SK-N-SH (cell line): ENCODE data around the gene ASCC3. TPM values are rescaled to one million over a fixed set of nuclear protein-coding genes. Genes with fewer than 3 reads are reported as not detected.
A peak's percentile ranks its signal among the peaks of the same experiment; 100 is the strongest.

Experiments used
- CTCF ChIA-PET: fragments of 300-600, 350-600 bp; formaldehyde crosslinking; extraction: SDS; loops from one replicate; lab custom pipeline; 2021; lab: Yijun Ruan, JAX
- POLR2A ChIA-PET: fragments of 350-600 bp; sonication (Branson Sonifier 250); formaldehyde crosslinking; extraction: SDS; loops from one replicate; lab custom pipeline; 2020; ENCODE audit warnings: antibody characterized with exemption, inconsistent platforms; lab: Yijun Ruan, JAX
- DNase-seq: peaks from one replicate; pipeline ENCODE4 v3.0.0; 2012
- H2AFZ ChIP-seq: fragments of 200-600 bp; sonication (generic); 2 replicates; pipeline ENCODE4 v1.8.1; 2016; ENCODE audit warnings: antibody characterized with exemption, mild to moderate bottlenecking, low read depth
- H3F3A ChIP-seq: fragments of 200-600 bp; sonication (generic); replicated peaks from 2 replicates; pipeline ENCODE3; 2016; ENCODE audit warnings: antibody characterized with exemption, mild to moderate bottlenecking; ENCODE audit not compliant: insufficient read depth
- H3K27ac ChIP-seq, 2 experiments: fragments of 200-500 bp in 1 of 2; fragments of 200-600 bp in 1 of 2; sonication (Bioruptor generic) in 1 of 2; sonication (generic), shearing (Covaris generic) in 1 of 2; 2 replicates each; pipeline versions ENCODE4 v1.5.1 to v1.6.1; 2014 to 2016; ENCODE audit warnings: low read depth in 2 of 2, inconsistent platforms in 1 of 2, low read length in 1 of 2, mild to moderate bottlenecking in 1 of 2, mixed read lengths in 1 of 2
- H3K27me3 ChIP-seq: fragments of 200-600 bp; sonication (generic), shearing (Covaris generic); 2 replicates; pipeline ENCODE4 v1.6.1; 2016; ENCODE audit warnings: mixed run types; ENCODE audit not compliant: insufficient read depth
- H3K36me3 ChIP-seq, 2 experiments: fragments of 200-500 bp in 1 of 2; fragments of 200-600 bp in 1 of 2; sonication (Bioruptor generic) in 1 of 2; sonication (generic) in 1 of 2; replicated peaks in 1 of 2; 2 replicates each; pipeline versions ENCODE3 to v1.5.1; 2014 to 2016; ENCODE audit warnings: low read length in 1 of 2, mild to moderate bottlenecking in 1 of 2; ENCODE audit not compliant: insufficient read depth in 2 of 2, control insufficient read depth in 1 of 2
- H3K4me1 ChIP-seq, 2 experiments: fragments of 200-500 bp in 1 of 2; fragments of 200-600 bp in 1 of 2; sonication (Bioruptor generic) in 1 of 2; sonication (generic), shearing (Covaris generic) in 1 of 2; 2 replicates each; pipeline versions ENCODE4 v1.5.1 to v1.6.1; 2014 to 2016; ENCODE audit warnings: low read depth in 1 of 2, low read length in 1 of 2, mixed run types in 1 of 2; ENCODE audit not compliant: insufficient read depth in 2 of 2, control insufficient read depth in 1 of 2
- H3K4me2 ChIP-seq: fragments of 200-600 bp; sonication (generic), shearing (Covaris generic); 2 replicates; pipeline ENCODE4 v1.6.1; 2017; ENCODE audit warnings: mixed run types
- H3K4me3 ChIP-seq, 2 experiments: fragments of 200-500 bp in 1 of 2; fragments of 200-600 bp in 1 of 2; sonication (Bioruptor generic) in 1 of 2; sonication (generic), shearing (Covaris generic) in 1 of 2; 2 replicates each; pipeline versions ENCODE4 v1.5.1 to v1.8.1; 2014 to 2016; ENCODE audit warnings: low read depth in 2 of 2, inconsistent platforms in 1 of 2, low read length in 1 of 2, mild to moderate bottlenecking in 1 of 2, mixed read lengths in 1 of 2, moderate library complexity in 1 of 2
- H3K79me2 ChIP-seq: fragments of 200-600 bp; sonication (generic); 2 replicates; pipeline ENCODE4 v1.8.1; 2017; ENCODE audit warnings: mild to moderate bottlenecking; ENCODE audit not compliant: insufficient read depth
- H3K9ac ChIP-seq: fragments of 200-600 bp; sonication (generic); 2 replicates; pipeline ENCODE4 v1.6.1; 2017; ENCODE audit warnings: mixed run types
- H3K9me2 ChIP-seq: fragments of 200-600 bp; sonication (generic); 2 replicates; pipeline ENCODE4 v1.6.1; 2017; ENCODE audit warnings: mixed run types
- H3K9me3 ChIP-seq: fragments of 200-600 bp; sonication (generic); 2 replicates; pipeline ENCODE4 v1.6.1; 2017; ENCODE audit warnings: mixed run types, mild to moderate bottlenecking, moderate library complexity
- H4K20me1 ChIP-seq: fragments of 200-600 bp; sonication (generic); 2 replicates; pipeline ENCODE4 v1.6.1; 2017; ENCODE audit warnings: mild to moderate bottlenecking, mixed run types; ENCODE audit not compliant: insufficient read depth
- CHD2 ChIP-seq: fragments of 150-350 bp; IDR thresholded peaks from 2 replicates; pipeline ENCODE4 v1.6.1; 2018; ENCODE audit warnings: low read length; ENCODE audit not compliant: partially characterized antibody
- ELF1 ChIP-seq: IDR thresholded peaks from 2 replicates; pipeline ENCODE4 v1.4.0; 2012
- EZH2phosphoT487 ChIP-seq: fragments of 200-600 bp; sonication (generic); IDR thresholded peaks from 2 replicates; pipeline ENCODE4 v1.6.1; 2017; ENCODE audit warnings: low read depth, mixed run types, mild to moderate bottlenecking, antibody characterized with exemption, moderate library complexity, borderline replicate concordance
- FOSL2 ChIP-seq: IDR thresholded peaks from 2 replicates; pipeline ENCODE4 v1.4.0; 2012; ENCODE audit warnings: low read depth, mild to moderate bottlenecking, moderate library complexity, borderline replicate concordance
- FOXJ3 ChIP-seq: sonication (generic); formaldehyde crosslinking; IDR thresholded peaks from 2 replicates; pipeline ENCODE4 v1.5.1; 2020; ENCODE audit warnings: mild to moderate bottlenecking, missing genetic modification reagents
- FOXM1 ChIP-seq: IDR thresholded peaks from 2 replicates; pipeline ENCODE4 v1.4.0; 2012; ENCODE audit warnings: low read depth, mild to moderate bottlenecking
- GABPA ChIP-seq: IDR thresholded peaks from 2 replicates; pipeline ENCODE4 v1.4.0; 2012; ENCODE audit warnings: low read depth, mild to moderate bottlenecking
- GATA2 ChIP-seq: sonication (generic); formaldehyde crosslinking; IDR thresholded peaks from 2 replicates; pipeline ENCODE4 v1.5.0; 2020; ENCODE audit warnings: mild to moderate bottlenecking, missing genetic modification reagents
- JUND ChIP-seq: IDR thresholded peaks from 2 replicates; pipeline ENCODE4 v1.4.0; 2012
- MEF2A ChIP-seq: IDR thresholded peaks from 2 replicates; pipeline ENCODE4 v1.4.0; 2012; ENCODE audit warnings: low read depth, borderline replicate concordance
- NFIC ChIP-seq: IDR thresholded peaks from 2 replicates; pipeline ENCODE4 v1.4.0; 2012; ENCODE audit warnings: borderline replicate concordance
- NRF1 ChIP-seq: IDR thresholded peaks from 2 replicates; pipeline ENCODE4 v1.6.1; 2012; ENCODE audit warnings: low read depth, mild to moderate bottlenecking, low read length
- TAF1 ChIP-seq: IDR thresholded peaks from 2 replicates; pipeline ENCODE4 v1.6.1; 2012; ENCODE audit warnings: low read depth, mild to moderate bottlenecking, low read length, moderate library complexity, borderline replicate concordance
- TEAD4 ChIP-seq: IDR thresholded peaks from 2 replicates; pipeline ENCODE4 v1.4.0; 2012; ENCODE audit warnings: mild to moderate bottlenecking, borderline replicate concordance; ENCODE audit not compliant: insufficient read depth
- USF1 ChIP-seq: IDR thresholded peaks from 2 replicates; pipeline ENCODE4 v1.4.0; 2012; ENCODE audit warnings: low read depth, borderline replicate concordance
- USF2 ChIP-seq: fragments of 150-350 bp; IDR thresholded peaks from 2 replicates; pipeline ENCODE4 v1.6.1; 2017; ENCODE audit warnings: antibody characterized with exemption, low read length, low read depth, borderline replicate concordance
- YY1 ChIP-seq: IDR thresholded peaks from 2 replicates; pipeline ENCODE4 v1.4.0; 2012; ENCODE audit warnings: low read depth, mild to moderate bottlenecking
- WGBS: methylation state at CpG from one replicate; pipeline ENCODE4 v1.1.6; 2017; ENCODE audit warnings: low lambda C conversion rate; 5-methylcytosine and 5-hydroxymethylcytosine counted together
- polyA plus RNA-seq, 3 experiments: library from polyadenylated mRNA; depleted of rRNA; stranded (reverse); fragments of >200 nt; gene quantifications; 2 replicates each; pipeline ENCODE4 v1.2.3, GENCODE V29; 2012
- TF ChIP-seq, protein P1 (sequence below): IDR thresholded peaks from 2 replicates; pipeline ENCODE4 v1.6.1; 2012; ENCODE audit warnings: mild to moderate bottlenecking, low read depth, low read length, moderate library complexity
- TF ChIP-seq, protein P2 (sequence below): IDR thresholded peaks from 2 replicates; pipeline ENCODE4 v1.4.0; 2012; ENCODE audit warnings: low read depth
- TF ChIP-seq, protein P3 (sequence below): IDR thresholded peaks from 2 replicates; pipeline ENCODE4; 2012

ASCC3 gene
- polyA plus RNA-seq, 1 of the 3 experiments (the other 2 are of a cell fraction) = 17.9 TPM

GRCh38 chr6:100620085-100620840 lies 260.9 kb downstream of the ASCC3 start:
- Histone ChIP-seq H3K79me2 (no peaks in the 10 kb centered on the region), H3K9ac (no peak overlapping the region), H3K9me3 (no peaks in the 10 kb centered on the region), H3K27ac (peak overlapping the region in 1 of 2 experiments; percentile 42; a peak in 1 of 4 replicates), H3K36me3 (peaks cover 31 to 35% of the 10 kb centered on the region in 2 experiments), H3K9me2 (no peaks in the 10 kb centered on the region), H3K4me3 (no peak overlapping the region), H3F3A (peaks cover 13% of the 10 kb centered on the region), H3K4me1 (no peaks in the 10 kb centered on the region), H2AFZ (no peak overlapping the region), H4K20me1 (no peaks in the 10 kb centered on the region), H3K4me2 (no peak overlapping the region), H3K27me3 (no peaks in the 10 kb centered on the region)
- ChIA-PET POLR2A (no interaction called here), CTCF (no interaction called here)
- TF ChIP-seq USF2 (no peak), CHD2 (no peak), JUND (no peak), ELF1 (no peak), TAF1 (no peak), GABPA (no peak), FOXJ3 (CRISPR knock-in tag) (no peak), FOSL2 (0 out of 2 replicates have a peak, but pooled peaks have one; percentile 20), MEF2A (peak; percentile 61; the same call in 1 of the 2 replicates), NFIC (no peak), YY1 (no peak)
- TF ChIP-seq, protein P1, sequence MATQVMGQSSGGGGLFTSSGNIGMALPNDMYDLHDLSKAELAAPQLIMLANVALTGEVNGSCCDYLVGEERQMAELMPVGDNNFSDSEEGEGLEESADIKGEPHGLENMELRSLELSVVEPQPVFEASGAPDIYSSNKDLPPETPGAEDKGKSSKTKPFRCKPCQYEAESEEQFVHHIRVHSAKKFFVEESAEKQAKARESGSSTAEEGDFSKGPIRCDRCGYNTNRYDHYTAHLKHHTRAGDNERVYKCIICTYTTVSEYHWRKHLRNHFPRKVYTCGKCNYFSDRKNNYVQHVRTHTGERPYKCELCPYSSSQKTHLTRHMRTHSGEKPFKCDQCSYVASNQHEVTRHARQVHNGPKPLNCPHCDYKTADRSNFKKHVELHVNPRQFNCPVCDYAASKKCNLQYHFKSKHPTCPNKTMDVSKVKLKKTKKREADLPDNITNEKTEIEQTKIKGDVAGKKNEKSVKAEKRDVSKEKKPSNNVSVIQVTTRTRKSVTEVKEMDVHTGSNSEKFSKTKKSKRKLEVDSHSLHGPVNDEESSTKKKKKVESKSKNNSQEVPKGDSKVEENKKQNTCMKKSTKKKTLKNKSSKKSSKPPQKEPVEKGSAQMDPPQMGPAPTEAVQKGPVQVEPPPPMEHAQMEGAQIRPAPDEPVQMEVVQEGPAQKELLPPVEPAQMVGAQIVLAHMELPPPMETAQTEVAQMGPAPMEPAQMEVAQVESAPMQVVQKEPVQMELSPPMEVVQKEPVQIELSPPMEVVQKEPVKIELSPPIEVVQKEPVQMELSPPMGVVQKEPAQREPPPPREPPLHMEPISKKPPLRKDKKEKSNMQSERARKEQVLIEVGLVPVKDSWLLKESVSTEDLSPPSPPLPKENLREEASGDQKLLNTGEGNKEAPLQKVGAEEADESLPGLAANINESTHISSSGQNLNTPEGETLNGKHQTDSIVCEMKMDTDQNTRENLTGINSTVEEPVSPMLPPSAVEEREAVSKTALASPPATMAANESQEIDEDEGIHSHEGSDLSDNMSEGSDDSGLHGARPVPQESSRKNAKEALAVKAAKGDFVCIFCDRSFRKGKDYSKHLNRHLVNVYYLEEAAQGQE = no peak
- no peak for DNase-seq
- WGBS = 100% methylated on average over 3 of the region's 3 CpGs

- CTCF ChIA-PET = no interaction called here
- Histone ChIP-seq H2AFZ (no peak overlapping the region), H3K9me2 (no peaks in the 10 kb centered on the region), H3K4me1 (no peaks in the 10 kb centered on the region; a peak in 1 of 4 replicates), H4K20me1 (no peaks in the 10 kb centered on the region), H3F3A (peaks cover 17% of the 10 kb centered on the region), H3K27me3 (no peaks in the 10 kb centered on the region), H3K79me2 (no peaks in the 10 kb centered on the region), H3K36me3 (peaks cover 17 to 35% of the 10 kb centered on the region in 2 experiments), H3K4me2 (no peak overlapping the region), H3K27ac (no peak overlapping the region), H3K9ac (no peak overlapping the region), H3K9me3 (no peaks in the 10 kb centered on the region), H3K4me3 (no peak overlapping the region)
- POLR2A ChIA-PET = no interaction called here
- DNase-seq = no peak
- 86% methylated on average over 4 of the region's 4 CpGs for WGBS
- TF ChIP-seq EZH2phosphoT487 = no peak
- TF ChIP-seq TAF1 = no peak
- no peak for TF ChIP-seq USF2
- no peak for TF ChIP-seq USF1
- no peak for TF ChIP-seq ELF1
- no peak for TF ChIP-seq GATA2 (CRISPR knock-in tag)
- no peak for TF ChIP-seq FOXM1
- TF ChIP-seq NRF1 = no peak
- TF ChIP-seq CHD2 = no peak
- TF ChIP-seq NFIC = no peak
- TF ChIP-seq, protein P2, sequence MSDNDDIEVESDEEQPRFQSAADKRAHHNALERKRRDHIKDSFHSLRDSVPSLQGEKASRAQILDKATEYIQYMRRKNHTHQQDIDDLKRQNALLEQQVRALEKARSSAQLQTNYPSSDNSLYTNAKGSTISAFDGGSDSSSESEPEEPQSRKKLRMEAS = no peak
- TF ChIP-seq, protein P3, sequence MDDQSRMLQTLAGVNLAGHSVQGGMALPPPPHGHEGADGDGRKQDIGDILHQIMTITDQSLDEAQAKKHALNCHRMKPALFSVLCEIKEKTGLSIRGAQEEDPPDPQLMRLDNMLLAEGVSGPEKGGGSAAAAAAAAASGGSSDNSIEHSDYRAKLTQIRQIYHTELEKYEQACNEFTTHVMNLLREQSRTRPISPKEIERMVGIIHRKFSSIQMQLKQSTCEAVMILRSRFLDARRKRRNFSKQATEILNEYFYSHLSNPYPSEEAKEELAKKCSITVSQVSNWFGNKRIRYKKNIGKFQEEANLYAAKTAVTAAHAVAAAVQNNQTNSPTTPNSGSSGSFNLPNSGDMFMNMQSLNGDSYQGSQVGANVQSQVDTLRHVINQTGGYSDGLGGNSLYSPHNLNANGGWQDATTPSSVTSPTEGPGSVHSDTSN = no peak
- TF ChIP-seq JUND = no peak
- no peak for TF ChIP-seq TEAD4
Observed at GRCh38 chr6:100618351-100618671, 262.8 kb downstream of the ASCC3 start.
